Measurements from ENCODE around the gene EIF5.

The EIF5 gene

DNA sequence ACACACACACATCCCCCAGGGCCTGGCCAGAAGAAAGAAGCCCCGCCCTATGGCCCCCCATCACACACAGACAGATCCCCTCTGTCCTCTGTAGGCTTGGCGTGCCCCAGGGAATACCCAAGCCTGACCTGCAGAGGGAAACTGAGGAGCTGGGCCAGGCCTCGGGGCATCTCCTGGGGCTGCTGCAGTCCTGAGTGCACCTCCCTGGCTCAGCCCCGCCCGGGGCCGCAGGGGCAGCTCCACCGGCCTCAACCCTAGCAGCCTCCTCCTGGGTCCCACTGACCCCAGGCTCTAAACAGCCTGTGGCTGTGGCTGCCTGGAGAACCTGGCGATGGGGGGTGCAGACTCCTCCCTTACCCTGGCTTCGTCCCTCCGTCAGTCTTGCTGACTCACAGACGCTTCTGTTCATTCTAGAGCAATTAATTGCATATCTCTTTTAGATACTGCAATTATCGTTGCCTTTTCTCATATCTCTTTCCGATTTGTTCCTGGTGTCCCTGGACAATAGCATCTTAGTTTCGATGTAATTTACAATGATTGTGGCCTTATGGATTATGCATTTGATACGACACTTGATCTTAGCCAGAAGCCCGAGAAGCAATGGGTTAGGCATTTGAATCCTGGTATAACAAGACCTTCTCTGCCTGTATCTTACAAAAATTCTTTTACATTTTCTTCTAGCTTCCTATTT, 45.8 kb upstream of the EIF5 start:
- TF ChIP-seq TAF1 (IDR thresholded peaks at IDR 0.05; ENCODE audit: borderline replicate concordance, insufficient read depth, low read length), result no peak
- TF ChIP-seq SIN3A (IDR thresholded peaks at IDR 0.05; ENCODE audit: borderline replicate concordance, insufficient read depth, low read length), result no peak
- TF ChIP-seq REST (IDR thresholded peaks at IDR 0.05; ENCODE audit: insufficient read depth in 1 of 2, low read depth in 2 of 2, low read length in 2 of 2), result no peak
- TF ChIP-seq FOXP2 (optimal IDR thresholded peaks at IDR 0.05; ENCODE audit: borderline replicate concordance, extremely low read depth, extremely low read length, insufficient read depth), result no peak
- TF ChIP-seq POLR2AphosphoS5 (IDR thresholded peaks at IDR 0.05; ENCODE audit: low read depth, low read length), result no peak

GRCh38 chr14:103290056-103290455, 44.0 kb upstream of the EIF5 start:
- TF ChIP-seq FOXP2 (optimal IDR thresholded peaks at IDR 0.05; ENCODE audit: borderline replicate concordance, extremely low read depth, extremely low read length, insufficient read depth) (no peak), SIN3A (IDR thresholded peaks at IDR 0.05; ENCODE audit: borderline replicate concordance, insufficient read depth, low read length) (no peak), TAF1 (IDR thresholded peaks at IDR 0.05; ENCODE audit: borderline replicate concordance, insufficient read depth, low read length) (no peak), REST (IDR thresholded peaks at IDR 0.05; ENCODE audit: insufficient read depth in 1 of 2, low read depth in 2 of 2, low read length in 2 of 2) (no peak), POLR2AphosphoS5 (IDR thresholded peaks at IDR 0.05; ENCODE audit: low read depth, low read length) (no peak)

DNA sequence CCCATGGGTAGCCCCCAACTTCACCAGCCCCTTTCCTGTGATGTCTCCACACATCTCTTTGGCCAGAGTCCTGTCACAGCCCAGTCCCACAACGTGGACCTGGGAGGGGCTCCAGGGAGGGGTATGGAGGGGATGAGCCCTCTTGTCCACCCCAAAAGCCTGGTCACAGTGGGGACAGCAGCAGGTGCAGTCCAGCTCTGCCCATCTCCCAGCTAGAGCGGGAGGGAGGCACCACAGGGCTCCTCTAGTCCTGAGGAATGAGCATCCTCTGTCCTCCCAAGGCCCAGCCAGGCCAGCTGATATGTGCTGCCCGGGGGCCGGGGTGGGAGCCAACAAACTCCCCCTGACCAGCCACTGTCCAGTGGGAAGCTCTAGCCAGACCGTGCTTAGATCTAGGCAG, 43.5 kb upstream of the EIF5 start:
- TF ChIP-seq TAF1 (IDR thresholded peaks at IDR 0.05; ENCODE audit: borderline replicate concordance, insufficient read depth, low read length), result no peak
- TF ChIP-seq POLR2AphosphoS5 (IDR thresholded peaks at IDR 0.05; ENCODE audit: low read depth, low read length), result no peak
- no peak for TF ChIP-seq SIN3A (IDR thresholded peaks at IDR 0.05; ENCODE audit: borderline replicate concordance, insufficient read depth, low read length)
- TF ChIP-seq REST (IDR thresholded peaks at IDR 0.05; ENCODE audit: insufficient read depth in 1 of 2, low read depth in 2 of 2, low read length in 2 of 2), result no peak
- no peak for TF ChIP-seq FOXP2 (optimal IDR thresholded peaks at IDR 0.05; ENCODE audit: borderline replicate concordance, extremely low read depth, extremely low read length, insufficient read depth)

GRCh38 chr14:103290961-103291360, 43.1 kb upstream of the EIF5 start:
- no peak for TF ChIP-seq FOXP2 (optimal IDR thresholded peaks at IDR 0.05; ENCODE audit: borderline replicate concordance, extremely low read depth, extremely low read length, insufficient read depth)
- no peak for TF ChIP-seq TAF1 (IDR thresholded peaks at IDR 0.05; ENCODE audit: borderline replicate concordance, insufficient read depth, low read length)
- TF ChIP-seq POLR2AphosphoS5 (IDR thresholded peaks at IDR 0.05; ENCODE audit: low read depth, low read length), result no peak

DNA sequence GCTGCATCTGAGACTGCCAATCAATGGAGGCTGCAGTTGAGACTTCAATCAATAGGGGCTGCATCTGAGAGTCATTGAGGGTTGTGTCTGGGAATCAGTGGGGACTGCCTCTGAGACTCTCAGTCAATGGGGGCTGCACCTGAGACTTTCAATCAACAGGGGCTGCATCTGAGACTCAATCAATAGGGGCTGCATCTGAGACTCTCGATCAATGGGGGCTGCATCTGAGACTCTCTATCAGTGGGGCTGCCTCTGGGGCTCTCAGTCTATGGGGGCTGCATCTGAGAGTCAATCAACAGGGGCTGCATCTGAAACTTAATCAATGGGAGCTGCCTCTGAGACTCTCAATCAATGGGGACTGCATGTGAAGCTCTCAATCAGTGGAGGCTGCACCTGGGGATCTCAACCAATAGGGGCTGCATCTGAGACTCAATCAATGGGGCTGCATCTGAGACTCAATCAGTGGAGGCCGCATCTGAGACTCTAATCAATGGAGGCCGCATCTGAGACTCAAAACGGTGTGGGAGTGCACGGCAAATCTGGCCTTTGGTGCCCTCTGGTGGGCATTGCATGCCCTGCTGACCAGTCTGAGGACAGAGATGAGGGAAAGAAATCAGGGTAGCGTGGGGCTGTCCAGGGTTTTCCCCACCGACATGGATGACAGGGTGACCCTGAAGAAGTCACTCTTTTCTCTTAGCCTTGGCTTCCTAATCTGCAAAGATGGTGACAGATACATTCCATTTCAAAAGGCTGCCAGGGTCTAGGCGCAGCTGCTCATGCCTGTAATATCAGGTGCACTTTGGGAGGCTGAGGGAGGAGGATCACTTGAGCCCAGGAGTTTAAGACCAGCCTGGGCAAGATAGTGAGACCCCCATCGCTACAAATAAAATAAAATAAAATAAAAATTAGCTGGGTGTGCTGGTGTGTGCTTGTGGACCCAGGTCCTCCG, 41.3 kb upstream of the EIF5 start:
- no peak for TF ChIP-seq REST (IDR thresholded peaks at IDR 0.05; ENCODE audit: insufficient read depth in 1 of 2, low read depth in 2 of 2, low read length in 2 of 2)
- TF ChIP-seq SIN3A (IDR thresholded peaks at IDR 0.05; ENCODE audit: borderline replicate concordance, insufficient read depth, low read length), result no peak
- TF ChIP-seq POLR2AphosphoS5 (IDR thresholded peaks at IDR 0.05; ENCODE audit: low read depth, low read length), result no peak
- TF ChIP-seq TAF1 (IDR thresholded peaks at IDR 0.05; ENCODE audit: borderline replicate concordance, insufficient read depth, low read length), result no peak
- TF ChIP-seq FOXP2 (optimal IDR thresholded peaks at IDR 0.05; ENCODE audit: borderline replicate concordance, extremely low read depth, extremely low read length, insufficient read depth), result no peak
